DOHH2 (cell line): ENCODE results near the gene LMX1A.

Experiments used
- H3F3A ChIP-seq: fragments of 200-600 bp; sonication (generic), shearing (Covaris generic); 2 replicates; pipeline ENCODE4 v1.6.0; 2016; ENCODE audit warnings: antibody characterized with exemption, mild to moderate bottlenecking; ENCODE audit not compliant: control insufficient read depth, insufficient read depth
- H3K27ac ChIP-seq: fragments of 200-600 bp; sonication (generic); 2 replicates; pipeline ENCODE4 v1.5.1; 2014; ENCODE audit warnings: low read depth, mild to moderate bottlenecking, low read length, moderate library complexity
- H3K27me3 ChIP-seq: fragments of 200-600 bp; sonication (generic); 2 replicates; pipeline ENCODE4 v1.6.1; 2014; ENCODE audit warnings: mild to moderate bottlenecking, low read length, mixed read lengths; ENCODE audit not compliant: control insufficient read depth
- H3K36me3 ChIP-seq: fragments of 200-600 bp; sonication (generic); 2 replicates; pipeline ENCODE4 v1.6.1; 2014; ENCODE audit warnings: mild to moderate bottlenecking, low read length, moderate library complexity, mixed read lengths; ENCODE audit not compliant: control insufficient read depth
- H3K4me1 ChIP-seq: fragments of 200-600 bp; sonication (generic); 2 replicates; pipeline ENCODE4 v1.6.1; 2014; ENCODE audit warnings: mild to moderate bottlenecking, low read length, mixed read lengths; ENCODE audit not compliant: control insufficient read depth
- H3K4me2 ChIP-seq: fragments of 200-600 bp; sonication (generic); 2 replicates; pipeline ENCODE4 v1.6.0; 2014; ENCODE audit warnings: mild to moderate bottlenecking, low read length, moderate library complexity
- H3K4me3 ChIP-seq: fragments of 200-600 bp; sonication (generic); 2 replicates; pipeline ENCODE4 v1.5.1; 2014; ENCODE audit warnings: mild to moderate bottlenecking, low read length, mixed read lengths
- H3K79me2 ChIP-seq: fragments of 200-600 bp; sonication (generic); 2 replicates; pipeline ENCODE4 v1.6.1; 2014; ENCODE audit warnings: mild to moderate bottlenecking, low read length, mixed read lengths; ENCODE audit not compliant: control insufficient read depth
- H3K9me2 ChIP-seq: fragments of 200-600 bp; sonication (generic); replicated peaks from 2 replicates; pipeline ENCODE4 v1.6.1; 2014; ENCODE audit warnings: mild to moderate bottlenecking, low read length, mixed read lengths; ENCODE audit not compliant: control insufficient read depth
- H3K9me3 ChIP-seq: fragments of 200-600 bp; sonication (generic); 2 replicates; pipeline ENCODE4 v1.6.1; 2014; ENCODE audit warnings: antibody characterized with exemption, low read length, mixed read lengths; ENCODE audit not compliant: control insufficient read depth, insufficient read depth
- H4K20me1 ChIP-seq: fragments of 200-600 bp; sonication (generic); 2 replicates; pipeline ENCODE4 v1.6.0; 2014; ENCODE audit warnings: low read depth, mild to moderate bottlenecking, antibody characterized with exemption, low read length, moderate library complexity; ENCODE audit not compliant: control insufficient read depth, insufficient read depth
- EZH2phosphoT487 ChIP-seq: fragments of 200-600 bp; sonication (generic); IDR thresholded peaks from 2 replicates; pipeline ENCODE4 v1.6.1; 2017; ENCODE audit warnings: borderline replicate concordance, mild to moderate bottlenecking, antibody characterized with exemption, low read length, moderate library complexity, mixed read lengths
- TF ChIP-seq, protein P1 (sequence below): fragments of 200-600 bp; sonication (generic); IDR thresholded peaks from one replicate; pipeline ENCODE4 v1.5.1; 2014; ENCODE audit warnings: antibody characterized with exemption, mild to moderate bottlenecking, low read depth, low read length; ENCODE audit not compliant: poor library complexity, severe bottlenecking

LMX1A gene

GRCh38 chr1:165329104-165329503 is 27.4 kb downstream of the LMX1A start:
- H3K4me3 ChIP-seq, result no peak overlapping the region
- H3F3A ChIP-seq, result no peaks in the 10 kb centered on the region
- H3K36me3 ChIP-seq, result no peaks in the 10 kb centered on the region
- no peak overlapping the region for H3K27ac ChIP-seq
- H3K27me3 ChIP-seq, result peaks cover under 1% of the 10 kb centered on the region; the same call in 1 of the 2 replicates
- no peak overlapping the region for H3K4me2 ChIP-seq
- H3K4me1 ChIP-seq, result no peaks in the 10 kb centered on the region
- TF ChIP-seq, protein P1, sequence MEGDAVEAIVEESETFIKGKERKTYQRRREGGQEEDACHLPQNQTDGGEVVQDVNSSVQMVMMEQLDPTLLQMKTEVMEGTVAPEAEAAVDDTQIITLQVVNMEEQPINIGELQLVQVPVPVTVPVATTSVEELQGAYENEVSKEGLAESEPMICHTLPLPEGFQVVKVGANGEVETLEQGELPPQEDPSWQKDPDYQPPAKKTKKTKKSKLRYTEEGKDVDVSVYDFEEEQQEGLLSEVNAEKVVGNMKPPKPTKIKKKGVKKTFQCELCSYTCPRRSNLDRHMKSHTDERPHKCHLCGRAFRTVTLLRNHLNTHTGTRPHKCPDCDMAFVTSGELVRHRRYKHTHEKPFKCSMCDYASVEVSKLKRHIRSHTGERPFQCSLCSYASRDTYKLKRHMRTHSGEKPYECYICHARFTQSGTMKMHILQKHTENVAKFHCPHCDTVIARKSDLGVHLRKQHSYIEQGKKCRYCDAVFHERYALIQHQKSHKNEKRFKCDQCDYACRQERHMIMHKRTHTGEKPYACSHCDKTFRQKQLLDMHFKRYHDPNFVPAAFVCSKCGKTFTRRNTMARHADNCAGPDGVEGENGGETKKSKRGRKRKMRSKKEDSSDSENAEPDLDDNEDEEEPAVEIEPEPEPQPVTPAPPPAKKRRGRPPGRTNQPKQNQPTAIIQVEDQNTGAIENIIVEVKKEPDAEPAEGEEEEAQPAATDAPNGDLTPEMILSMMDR, result no peak
- TF ChIP-seq EZH2phosphoT487, result no peak
- no peaks in the 10 kb centered on the region for H3K79me2 ChIP-seq
- H3K9me2 ChIP-seq, result no peaks in the 10 kb centered on the region
- no peaks in the 10 kb centered on the region for H4K20me1 ChIP-seq
- H3K9me3 ChIP-seq, result no peaks in the 10 kb centered on the region

DNA sequence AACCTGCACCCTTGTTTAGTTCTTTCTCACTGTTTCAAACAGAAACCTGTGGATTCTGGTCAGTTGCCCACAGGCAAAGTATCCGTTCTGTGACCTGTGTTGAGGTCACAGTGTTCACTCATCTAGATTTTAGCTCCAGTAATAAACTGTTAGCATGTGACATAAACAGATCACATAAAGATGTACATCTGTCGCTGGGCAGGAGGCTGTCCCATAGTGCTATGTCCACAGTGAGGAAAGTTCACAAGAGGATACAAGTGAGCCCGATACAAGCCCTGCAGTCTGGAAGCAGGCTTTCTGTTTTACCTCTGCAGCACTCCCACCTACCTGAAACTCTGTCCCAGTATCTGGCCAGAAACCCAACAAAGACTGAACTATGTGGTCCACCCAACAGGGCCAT is 28.4 kb downstream of the LMX1A start:
- H3K9me3 ChIP-seq, result no peaks in the 10 kb centered on the region
- no peaks in the 10 kb centered on the region for H4K20me1 ChIP-seq
- no peak overlapping the region for H3K27ac ChIP-seq
- no peaks in the 10 kb centered on the region for H3K79me2 ChIP-seq
- H3K9me2 ChIP-seq, result no peaks in the 10 kb centered on the region
- H3K4me3 ChIP-seq, result no peak overlapping the region
- TF ChIP-seq EZH2phosphoT487, result no peak
- TF ChIP-seq, protein P1, result no peak
- H3K4me2 ChIP-seq, result no peak overlapping the region
- H3F3A ChIP-seq, result no peaks in the 10 kb centered on the region
- peaks cover 4% of the 10 kb centered on the region; the same call in 1 of the 2 replicates for H3K27me3 ChIP-seq
- H3K4me1 ChIP-seq, result no peaks in the 10 kb centered on the region
- no peaks in the 10 kb centered on the region for H3K36me3 ChIP-seq

GRCh38 chr1:165327538-165327937 is 29.0 kb downstream of the LMX1A start:
- TF ChIP-seq EZH2phosphoT487, result no peak
- TF ChIP-seq, protein P1, result no peak
- Histone ChIP-seq H3K79me2 (no peaks in the 10 kb centered on the region), H3K4me2 (no peak overlapping the region), H3K9me2 (no peaks in the 10 kb centered on the region), H3K27me3 (peaks cover 4% of the 10 kb centered on the region; the same call in 1 of the 2 replicates), H4K20me1 (no peaks in the 10 kb centered on the region), H3K27ac (no peak overlapping the region), H3K4me3 (no peak overlapping the region), H3K36me3 (no peaks in the 10 kb centered on the region), H3K4me1 (no peaks in the 10 kb centered on the region), H3F3A (no peaks in the 10 kb centered on the region), H3K9me3 (no peaks in the 10 kb centered on the region)
